Bronchial epithelial cell (primary cell): ENCODE results near the gene HORMAD2. TPM values are rescaled to one million over a fixed set of nuclear protein-coding genes. Genes with fewer than 3 reads are reported as not detected.

ENCODE experiments used
- DNase-seq: peaks from one replicate; pipeline ENCODE4 v3.0.0-alpha.2; 2010; ENCODE audit warnings: low read depth
- FAIRE-seq: peaks from 2 replicates; lab custom pipeline; 2011; peaks lifted over from hg19 to GRCh38; lab: Jason Lieb, UNC
- H3K27me3 ChIP-seq: 2 replicates; pipeline ENCODE4 v1.5.1; 2011; ENCODE audit warnings: low read length; ENCODE audit not compliant: control insufficient read depth, insufficient read depth
- H3K36me3 ChIP-seq: 2 replicates; pipeline ENCODE4 v1.5.1; 2011; ENCODE audit warnings: low read length; ENCODE audit not compliant: control insufficient read depth, insufficient read depth
- H3K4me3 ChIP-seq: 2 replicates; pipeline ENCODE4 v1.5.1; 2011; ENCODE audit warnings: mild to moderate bottlenecking, low read depth, low read length, control low read depth
- total RNA-seq: library from RNA; depleted of rRNA; stranded (reverse); fragments of >200 nt; gene quantifications from 2 replicates; pipeline ENCODE4 v1.2.1, GENCODE V29; 2014
- TF ChIP-seq, protein P1 (sequence below): IDR thresholded peaks from 2 replicates; pipeline ENCODE4 v1.5.1; 2011; ENCODE audit warnings: mild to moderate bottlenecking, moderate library complexity, low read length, control low read depth, inconsistent platforms; ENCODE audit not compliant: insufficient read depth, severe bottlenecking

Gene HORMAD2
- total RNA-seq, 1 donor from 2014 or later, result not detected

DNA sequence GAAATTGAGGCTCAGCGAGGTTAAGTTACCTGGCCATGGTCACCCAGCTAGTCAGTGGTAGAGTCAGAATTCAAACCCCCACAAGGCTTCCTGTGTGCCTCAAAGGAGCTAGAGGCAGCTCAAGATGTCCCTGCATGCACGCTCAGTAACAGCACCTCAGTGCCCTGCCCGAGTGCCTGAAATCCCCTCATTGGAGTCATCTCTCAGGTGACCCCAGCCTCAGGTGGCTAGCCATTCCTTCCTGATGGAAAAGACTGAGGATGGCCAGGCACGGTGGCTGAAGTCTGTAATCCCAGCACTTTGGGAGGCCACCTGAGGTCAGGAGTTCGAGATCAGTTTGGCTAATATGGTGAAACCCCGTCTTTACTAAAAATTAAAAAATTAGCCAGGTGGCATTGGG is 129.4 kb downstream of the HORMAD2 start:
- H3K27me3 ChIP-seq, result no peaks in the 10 kb centered on the region
- no peaks in the 10 kb centered on the region for H3K36me3 ChIP-seq
- DNase-seq (no peak), FAIRE-seq (no peak)
- H3K4me3 ChIP-seq, result no peak overlapping the region
- TF ChIP-seq, protein P1, sequence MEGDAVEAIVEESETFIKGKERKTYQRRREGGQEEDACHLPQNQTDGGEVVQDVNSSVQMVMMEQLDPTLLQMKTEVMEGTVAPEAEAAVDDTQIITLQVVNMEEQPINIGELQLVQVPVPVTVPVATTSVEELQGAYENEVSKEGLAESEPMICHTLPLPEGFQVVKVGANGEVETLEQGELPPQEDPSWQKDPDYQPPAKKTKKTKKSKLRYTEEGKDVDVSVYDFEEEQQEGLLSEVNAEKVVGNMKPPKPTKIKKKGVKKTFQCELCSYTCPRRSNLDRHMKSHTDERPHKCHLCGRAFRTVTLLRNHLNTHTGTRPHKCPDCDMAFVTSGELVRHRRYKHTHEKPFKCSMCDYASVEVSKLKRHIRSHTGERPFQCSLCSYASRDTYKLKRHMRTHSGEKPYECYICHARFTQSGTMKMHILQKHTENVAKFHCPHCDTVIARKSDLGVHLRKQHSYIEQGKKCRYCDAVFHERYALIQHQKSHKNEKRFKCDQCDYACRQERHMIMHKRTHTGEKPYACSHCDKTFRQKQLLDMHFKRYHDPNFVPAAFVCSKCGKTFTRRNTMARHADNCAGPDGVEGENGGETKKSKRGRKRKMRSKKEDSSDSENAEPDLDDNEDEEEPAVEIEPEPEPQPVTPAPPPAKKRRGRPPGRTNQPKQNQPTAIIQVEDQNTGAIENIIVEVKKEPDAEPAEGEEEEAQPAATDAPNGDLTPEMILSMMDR, result no peak

DNA sequence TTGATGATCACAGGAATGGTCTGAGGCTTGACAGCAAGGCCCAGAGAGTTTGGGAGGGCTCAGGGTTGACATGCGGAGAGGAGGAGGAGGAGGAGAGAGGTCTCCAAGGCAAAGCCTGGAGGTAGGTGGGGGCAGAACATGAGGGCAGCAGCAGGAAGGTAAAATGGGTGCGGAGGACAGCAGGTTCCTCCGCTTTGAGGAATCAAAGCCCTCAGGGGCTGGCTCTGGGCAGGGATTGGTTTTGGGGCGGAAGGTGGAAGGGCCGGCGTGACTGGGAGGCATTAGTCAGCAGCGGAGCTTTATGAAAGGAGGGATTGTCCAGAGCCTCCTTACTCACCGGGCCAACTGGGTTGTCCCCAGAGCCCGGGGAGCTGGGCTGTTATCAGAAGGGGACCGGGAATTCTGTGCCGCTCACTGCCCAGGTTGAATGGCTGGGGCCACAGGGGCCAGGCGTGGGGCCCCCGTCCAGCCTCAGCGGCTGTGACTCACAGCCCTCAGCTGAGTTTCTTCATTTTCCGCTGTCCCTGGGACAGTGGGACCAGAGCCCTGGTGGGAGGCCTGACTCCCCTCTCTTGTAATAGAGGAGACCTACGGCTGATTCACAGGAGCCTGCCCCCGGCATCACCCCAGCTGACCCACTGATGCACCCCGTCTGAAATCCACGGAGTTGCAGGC is 130.1 kb downstream of the HORMAD2 start:
- DNase-seq, result peak; percentile 85
- H3K4me3 ChIP-seq, result no peak overlapping the region
- H3K36me3 ChIP-seq, result no peaks in the 10 kb centered on the region
- FAIRE-seq, result no peak
- TF ChIP-seq, protein P1, result no peak
- no peaks in the 10 kb centered on the region for H3K27me3 ChIP-seq

DNA sequence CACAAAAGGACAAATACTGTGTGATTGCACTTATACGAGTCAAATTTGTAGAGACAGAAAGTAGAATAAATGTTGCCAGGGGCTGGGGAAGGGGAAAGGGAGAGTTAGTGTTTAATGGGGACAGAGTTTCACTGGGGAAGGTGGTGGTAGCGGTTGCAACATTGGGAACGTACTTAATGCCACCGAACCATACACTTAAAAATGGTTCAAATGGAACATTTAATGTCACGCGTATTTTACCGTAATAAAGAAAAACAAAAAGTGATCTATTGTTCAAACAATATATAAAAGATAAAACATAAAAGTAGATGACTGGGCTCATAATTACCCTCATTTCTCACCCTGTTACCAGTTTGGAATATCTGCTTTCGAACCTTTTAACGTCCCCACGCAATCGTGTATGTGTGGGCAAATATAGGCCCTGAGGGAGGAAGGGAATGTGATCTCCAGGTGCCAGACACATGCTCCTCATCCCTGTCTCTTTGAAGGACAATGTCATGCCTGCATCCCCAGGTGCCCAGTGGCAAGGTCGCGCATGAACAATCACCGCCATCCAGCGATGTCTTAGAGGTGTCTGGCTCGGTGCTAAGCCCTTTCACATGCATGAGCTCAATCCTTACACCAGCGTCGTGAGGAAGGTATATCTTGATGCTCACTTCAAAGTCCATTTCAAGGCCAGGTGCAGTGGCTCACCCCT is 131.0 kb downstream of the HORMAD2 start:
- Histone ChIP-seq H3K27me3 (no peaks in the 10 kb centered on the region), H3K36me3 (no peaks in the 10 kb centered on the region), H3K4me3 (no peak overlapping the region)
- DNase-seq, result no peak
- FAIRE-seq, result no peak
- TF ChIP-seq, protein P1, result no peak

DNA sequence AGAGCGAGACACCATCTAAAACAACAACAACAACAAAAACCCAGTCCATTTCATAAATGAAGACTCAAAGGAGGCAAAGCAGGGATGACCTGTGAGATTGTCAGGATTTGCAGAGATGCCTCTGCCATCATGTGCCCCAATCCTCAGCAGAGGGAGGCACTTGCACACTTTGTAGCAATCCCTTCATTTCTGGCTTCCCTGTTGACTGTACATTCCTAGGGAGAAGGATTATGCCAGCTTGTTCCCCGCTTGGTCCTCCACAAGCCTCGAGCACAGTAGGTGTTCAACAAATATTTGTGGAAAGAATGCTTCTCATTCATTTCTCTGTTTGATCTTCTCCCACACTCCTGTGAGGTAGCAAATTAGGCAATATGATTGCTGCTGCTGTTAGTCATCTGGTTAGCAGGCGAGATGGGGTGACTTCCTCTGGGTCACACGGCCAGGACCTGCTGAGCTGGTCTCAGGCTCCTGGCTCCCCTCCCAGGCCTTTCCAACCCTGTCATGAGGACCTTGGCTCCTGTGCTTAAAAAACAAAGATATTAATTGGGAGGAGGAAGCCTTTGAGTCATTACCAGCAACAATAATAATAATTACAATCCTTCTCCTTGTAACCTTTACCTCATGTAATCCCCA is 132.2 kb downstream of the HORMAD2 start:
- DNase-seq (peak; percentile 98), FAIRE-seq (no peak)
- TF ChIP-seq, protein P1, result no peak

DNA sequence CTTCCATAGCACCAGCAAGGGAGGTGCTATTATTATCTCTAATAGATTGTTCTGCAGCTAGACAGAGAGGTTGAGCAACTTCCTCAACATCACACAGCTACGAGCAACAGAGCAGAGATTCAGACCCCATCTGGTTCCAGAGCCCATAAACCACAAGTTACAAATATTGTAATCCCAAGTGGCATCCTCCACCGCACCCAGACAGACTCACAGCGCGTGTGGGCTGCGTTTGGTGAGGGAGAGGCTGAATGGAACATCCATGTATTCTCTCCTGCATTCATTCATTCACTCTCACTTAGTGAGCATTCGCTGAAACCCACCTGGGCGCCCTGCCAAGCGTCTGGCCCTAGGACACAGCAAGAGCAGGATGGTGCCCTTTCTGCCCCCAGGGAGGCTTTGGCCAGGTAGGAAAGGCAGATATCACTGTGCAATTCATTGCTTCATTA is 132.8 kb downstream of the HORMAD2 start:
- H3K36me3 ChIP-seq, result no peaks in the 10 kb centered on the region
- no peaks in the 10 kb centered on the region for H3K27me3 ChIP-seq
- TF ChIP-seq, protein P1, result no peak
- no peak for DNase-seq
- H3K4me3 ChIP-seq, result no peak overlapping the region
- no peak for FAIRE-seq

More for the DNA sequence above, 132.2 kb downstream of the HORMAD2 start:
- Histone ChIP-seq H3K4me3 (no peak overlapping the region), H3K27me3 (no peaks in the 10 kb centered on the region), H3K36me3 (no peaks in the 10 kb centered on the region)
